HT-29 (cell line): Measurements from ENCODE around the gene TTI1. TPM values are rescaled to one million over a fixed set of nuclear protein-coding genes. Genes with fewer than 3 reads are reported as not detected.
"Not testable (repeated sequence)": the region's sequence is repeated elsewhere in the genome, so short reads cannot be mapped to it uniquely, and the experiment has no call there.

ENCODE experiments used
- DNase-seq: peaks from one replicate; pipeline ENCODE4 v3.0.0-alpha.2; 2015; ENCODE audit warnings: low spot score
- total RNA-seq: library from RNA; depleted of rRNA; stranded (reverse); fragments of >200 nt; shearing (Covaris generic); gene quantifications from 2 replicates; pipeline ENCODE4 v1.2.3, GENCODE V29; 2014

The TTI1 gene
- total RNA-seq, 1 experiment from 2014 or later, result 24.6 TPM

- no peak for DNase-seq
Observed at GRCh38 chr20:38011696-38012095, 21.6 kb downstream of the TTI1 start.

- DNase-seq, result not testable (repeated sequence)
Observed at GRCh38 chr20:38009416-38009815, 23.8 kb downstream of the TTI1 start.

- DNase-seq, result no peak
Observed at GRCh38 chr20:38008233-38008944, 24.9 kb downstream of the TTI1 start.

- DNase-seq, result no peak
Observed at GRCh38 chr20:38007526-38007925, 25.7 kb downstream of the TTI1 start.

GRCh38 chr20:38005903-38006302 lies 27.4 kb downstream of the TTI1 start:
- DNase-seq, result no peak

GRCh38 chr20:38004416-38004815 lies 28.8 kb downstream of the TTI1 start:
- DNase-seq, result no peak

GRCh38 chr20:38002422-38002821 lies 30.8 kb downstream of the TTI1 start:
- no peak for DNase-seq

GRCh38 chr20:38001981-38002380 lies 31.3 kb downstream of the TTI1 start:
- no peak for DNase-seq

GRCh38 chr20:38001173-38001875 lies 31.9 kb downstream of the TTI1 start:
- DNase-seq, result no peak

GRCh38 chr20:38000293-38000692 lies 33.0 kb downstream of the TTI1 start:
- no peak for DNase-seq

- no peak for DNase-seq
Observed at GRCh38 chr20:37999526-38000263, 33.6 kb downstream of the TTI1 start.

GRCh38 chr20:37997516-37997915 lies 35.7 kb downstream of the TTI1 start:
- no peak for DNase-seq

GRCh38 chr20:37995856-37996605 lies 37.2 kb downstream of the TTI1 start:
- DNase-seq, result no peak

GRCh38 chr20:37994512-37994911 lies 38.7 kb downstream of the TTI1 start:
- no peak for DNase-seq

- DNase-seq, result peak; percentile 68
Observed at GRCh38 chr20:37992802-37993409, 40.4 kb downstream of the TTI1 start.

GRCh38 chr20:37991908-37992307 lies 41.3 kb downstream of the TTI1 start:
- DNase-seq, result no peak

GRCh38 chr20:37991157-37991866 lies 41.9 kb downstream of the TTI1 start:
- no peak for DNase-seq

- peak; percentile 94 for DNase-seq
Observed at GRCh38 chr20:37990571-37991151, 42.6 kb downstream of the TTI1 start.

GRCh38 chr20:37989601-37990295 lies 43.5 kb downstream of the TTI1 start:
- peak; percentile 96 for DNase-seq
